Lung (tissue), 12 donors: ENCODE results near the gene TIMM50. TPM values are rescaled to one million over a fixed set of nuclear protein-coding genes. Genes with fewer than 3 reads are reported as not detected.

Source experiments
- ATAC-seq: fragments of 200-7000 bp; cut with Tn5 transposase; one replicate; pipeline ENCODE4 v1.9.1; 2020; ENCODE audit warnings: moderate number of reproducible peaks; ENCODE audit not compliant: insufficient read depth, low FRiP score
- DNase-seq, 3 donors: peaks; one replicate each; pipeline ENCODE4 v3.0.0-alpha.2; 2013 to 2017
- H3K27ac ChIP-seq, 2 donors: one replicate each; pipeline ENCODE4 v1.5.1; 2013; ENCODE audit warnings: mild to moderate bottlenecking in 2 of 2, moderate library complexity in 2 of 2, control low read depth in 1 of 2, inconsistent platforms in 1 of 2, low read depth in 1 of 2, low read length in 1 of 2
- H3K27me3 ChIP-seq, 3 donors: one replicate each; pipeline ENCODE4 v1.5.1; 2013; ENCODE audit warnings: low read length in 2 of 3; ENCODE audit not compliant: control insufficient read depth in 3 of 3, insufficient read depth in 3 of 3
- H3K36me3 ChIP-seq, 4 donors: one replicate each; pipeline ENCODE4 v1.5.1; 2013; ENCODE audit warnings: low read length in 4 of 4, mild to moderate bottlenecking in 1 of 4, moderate library complexity in 1 of 4; ENCODE audit not compliant: control insufficient read depth in 4 of 4, insufficient read depth in 4 of 4
- H3K4me1 ChIP-seq, 5 donors: one replicate each; pipeline ENCODE4 v1.5.1; 2013; ENCODE audit warnings: low read length in 5 of 5, mild to moderate bottlenecking in 2 of 5, moderate library complexity in 1 of 5; ENCODE audit not compliant: control insufficient read depth in 5 of 5, insufficient read depth in 5 of 5
- H3K4me3 ChIP-seq: one replicate; pipeline ENCODE4 v1.5.1; 2013; ENCODE audit warnings: mild to moderate bottlenecking, control low read depth, moderate library complexity
- H3K9ac ChIP-seq, 2 donors: one replicate each; pipeline ENCODE4 v1.5.1; 2013; ENCODE audit warnings: low read length in 2 of 2, control low read depth in 1 of 2; ENCODE audit not compliant: insufficient read depth in 1 of 2
- H3K9me3 ChIP-seq, 4 donors: one replicate each; pipeline ENCODE4 v1.5.1; 2013; ENCODE audit warnings: low read length in 3 of 4, mild to moderate bottlenecking in 1 of 4, moderate library complexity in 1 of 4; ENCODE audit not compliant: control insufficient read depth in 4 of 4, insufficient read depth in 3 of 4
- WGBS, 2 donors: extraction: QIAGEN DNeasy Blood & Tissue Kit; methylation state at CpG; one replicate each; pipeline ENCODE4 v1.1.7; 2013; 5-methylcytosine and 5-hydroxymethylcytosine counted together
- polyA plus RNA-seq, 2 donors: library from polyadenylated mRNA; stranded (reverse); fragments of 200-250 nt; gene quantifications; one replicate each; pipeline ENCODE4 v1.2.1, GENCODE V29; 2013
- total RNA-seq, 2 donors: library from RNA; depleted of rRNA in 1 of 2; stranded (reverse); fragments of >200 nt in 1 of 2; gene quantifications; one replicate each; pipeline ENCODE4 v1.2.1, GENCODE V29; 2014 to 2021
- TF ChIP-seq, protein P1 (sequence below): IDR thresholded peaks from 2 replicates; pipeline ENCODE4 v1.5.1; 2012; ENCODE audit warnings: mild to moderate bottlenecking; ENCODE audit errors: control extremely low read depth, extremely low read depth
- donor health status: control.
- donor health status: control.
- donor health status: Bipolar disorder and iron deficiency.
- donor health status: healthy.
- donor health status: DM: yes; HTN: yes; CAD: no.

TIMM50 gene
- total and polyA plus RNA-seq, 4 donors: 47.5 to 67.4 (median 53.7) TPM

DNA sequence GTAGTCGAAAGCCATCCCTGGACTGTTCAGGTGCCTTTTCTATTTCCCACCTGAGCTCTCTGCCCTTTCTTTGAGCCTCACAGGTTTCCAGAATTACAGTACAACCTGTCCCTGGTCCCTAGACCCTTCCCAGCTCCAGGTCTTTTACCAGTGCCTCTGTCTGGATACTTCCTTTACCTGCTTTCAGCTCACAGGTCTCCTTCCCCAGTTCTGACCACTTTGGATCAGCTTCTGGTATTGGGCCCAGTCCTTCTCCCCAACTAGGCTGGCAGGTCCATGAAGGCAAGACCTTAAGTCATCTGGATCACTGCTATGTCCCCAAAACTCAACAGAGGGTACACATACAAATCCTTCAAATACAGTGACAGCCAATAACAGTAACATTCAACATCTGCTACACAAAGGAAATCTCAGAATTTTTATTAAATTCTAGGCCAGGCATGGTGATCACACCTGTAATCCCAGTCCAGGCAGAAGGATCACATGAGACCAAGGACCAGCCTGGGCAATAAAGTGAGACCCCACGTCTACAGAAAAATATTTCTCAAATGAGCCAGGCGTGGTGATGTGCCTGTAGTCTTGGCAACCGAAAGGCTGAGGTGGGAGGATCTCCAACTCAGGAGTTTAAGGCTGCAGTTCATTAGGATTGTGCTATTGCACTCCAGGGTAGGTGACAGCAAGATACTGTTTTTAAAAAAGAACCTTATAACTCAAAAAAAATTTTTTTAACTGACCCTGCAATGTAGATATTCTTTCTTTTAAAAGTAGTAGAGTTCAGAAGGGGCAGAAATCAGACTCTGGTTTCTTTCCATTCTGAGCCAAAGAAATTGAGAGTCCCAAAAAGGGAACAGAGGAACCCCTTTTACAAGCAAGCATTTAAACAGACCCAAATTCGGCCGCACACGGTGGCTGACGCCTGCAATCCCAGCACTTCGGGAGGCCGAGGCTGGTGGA, 46.2 kb upstream of the TIMM50 start:
- Histone ChIP-seq H3K9ac (peak overlapping the region; percentile 81 to 90), H3K4me3 (peak overlapping the region; percentile 92), H3K9me3 (no peaks in the 10 kb centered on the region), H3K36me3 (peaks cover 18 to 26% (median 20%) of the 10 kb centered on the region in 4 donors), H3K27ac (peak overlapping the region in 1 of 2 donors; percentile 57), H3K4me1 (peaks cover 5 to 19% (median 10%) of the 10 kb centered on the region in 5 donors), H3K27me3 (no peaks in the 10 kb centered on the region)
- TF ChIP-seq, protein P1, sequence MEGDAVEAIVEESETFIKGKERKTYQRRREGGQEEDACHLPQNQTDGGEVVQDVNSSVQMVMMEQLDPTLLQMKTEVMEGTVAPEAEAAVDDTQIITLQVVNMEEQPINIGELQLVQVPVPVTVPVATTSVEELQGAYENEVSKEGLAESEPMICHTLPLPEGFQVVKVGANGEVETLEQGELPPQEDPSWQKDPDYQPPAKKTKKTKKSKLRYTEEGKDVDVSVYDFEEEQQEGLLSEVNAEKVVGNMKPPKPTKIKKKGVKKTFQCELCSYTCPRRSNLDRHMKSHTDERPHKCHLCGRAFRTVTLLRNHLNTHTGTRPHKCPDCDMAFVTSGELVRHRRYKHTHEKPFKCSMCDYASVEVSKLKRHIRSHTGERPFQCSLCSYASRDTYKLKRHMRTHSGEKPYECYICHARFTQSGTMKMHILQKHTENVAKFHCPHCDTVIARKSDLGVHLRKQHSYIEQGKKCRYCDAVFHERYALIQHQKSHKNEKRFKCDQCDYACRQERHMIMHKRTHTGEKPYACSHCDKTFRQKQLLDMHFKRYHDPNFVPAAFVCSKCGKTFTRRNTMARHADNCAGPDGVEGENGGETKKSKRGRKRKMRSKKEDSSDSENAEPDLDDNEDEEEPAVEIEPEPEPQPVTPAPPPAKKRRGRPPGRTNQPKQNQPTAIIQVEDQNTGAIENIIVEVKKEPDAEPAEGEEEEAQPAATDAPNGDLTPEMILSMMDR: no peak
- WGBS, 2 donors: 46 to 64% methylated on average over 10 of the region's 10 CpGs
- DNase-seq (no peak), ATAC-seq (no peak)

DNA sequence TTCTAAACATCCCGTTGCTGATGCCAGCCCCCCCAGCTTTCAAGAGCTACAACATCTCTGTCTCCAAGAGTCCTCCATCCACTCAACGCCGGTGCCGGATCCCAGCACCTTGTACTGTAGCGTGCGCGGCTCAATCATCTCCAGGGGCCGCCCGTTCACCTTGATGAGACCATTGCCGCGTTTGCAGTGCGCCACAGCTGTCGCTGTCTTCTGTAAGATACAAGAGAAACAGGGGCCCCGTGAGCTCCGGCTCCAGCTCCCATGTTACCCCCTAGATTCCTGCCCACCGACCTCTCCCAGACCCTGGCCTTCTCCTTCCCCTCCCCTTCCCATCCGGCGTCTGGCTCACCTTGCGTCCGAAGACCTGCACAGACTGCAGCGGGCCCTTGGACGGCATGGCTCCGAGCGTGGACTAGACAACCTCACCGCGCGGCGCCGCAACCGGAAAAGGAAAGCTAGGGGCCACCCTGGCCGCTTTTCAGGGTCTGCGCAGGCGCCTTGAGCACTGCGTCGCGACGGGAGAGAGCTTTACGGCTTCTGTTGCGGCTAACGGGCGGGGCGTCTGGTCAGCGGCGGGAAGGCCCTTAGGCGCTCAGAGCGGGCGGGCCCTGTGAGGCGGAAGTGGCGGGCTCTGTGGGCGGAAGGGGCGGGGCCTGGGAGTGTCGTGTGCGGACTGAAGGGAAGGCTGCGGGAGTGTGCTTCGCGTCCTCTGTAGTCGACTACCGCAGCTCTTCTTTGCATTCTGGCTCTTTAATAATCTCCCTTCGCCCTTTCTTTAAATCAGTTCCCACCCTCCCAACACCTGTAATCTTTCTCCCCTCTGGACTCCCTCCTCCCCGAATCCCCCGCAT, 44.9 kb upstream of the TIMM50 start, which contains the start of gene RPS16:
RPS16 (minus strand) TSS at position 451 of the 851 bp plus-strand sequence; CDS start at position 397, 54 bp downstream.
- Histone ChIP-seq H3K9me3 (no peaks in the 10 kb centered on the region), H3K9ac (peak within 1 kb of the TSS; percentile 83 to 92), H3K27me3 (no peaks in the 10 kb centered on the region), H3K27ac (peak within 1 kb of the TSS; percentile 86 to 95), H3K4me3 (peak within 1 kb of the TSS; percentile 92), H3K36me3 (peaks cover 18 to 26% (median 20%) of the 10 kb centered on the region in 4 donors), H3K4me1 (peaks cover 5 to 19% (median 10%) of the 10 kb centered on the region in 5 donors)
- TF ChIP-seq, protein P1: no peak
- WGBS, 2 donors: 0% methylated on average over 61 of the region's 61 CpGs
- peak; percentile 97 for ATAC-seq
- peak; percentile 99 for DNase-seq

DNA sequence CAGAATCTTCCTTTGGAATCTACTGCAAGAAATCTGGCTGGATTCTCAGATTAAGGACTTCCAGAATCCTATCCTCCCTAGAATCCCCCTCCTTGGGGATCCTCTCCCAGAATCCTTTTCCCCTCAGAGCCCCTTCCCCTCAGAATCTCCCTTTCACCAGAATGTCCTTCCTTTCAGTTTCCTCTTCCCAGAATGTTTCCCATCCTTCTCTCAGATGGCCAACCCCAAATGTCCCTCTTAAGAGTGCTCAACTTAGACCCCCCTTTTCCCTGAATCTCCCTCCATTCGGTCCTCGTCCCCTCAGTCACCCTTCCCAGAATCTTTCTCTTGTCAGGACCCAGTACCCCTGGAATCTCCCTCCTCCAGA, 44.3 kb upstream of the TIMM50 start:
- Histone ChIP-seq H3K4me3 (peak overlapping the region; percentile 92), H3K27ac (peak overlapping the region; percentile 68 to 80), H3K9ac (peak overlapping the region; percentile 83 to 92), H3K36me3 (peaks cover 18 to 26% (median 20%) of the 10 kb centered on the region in 4 donors), H3K9me3 (no peaks in the 10 kb centered on the region), H3K4me1 (peaks cover 5 to 19% (median 10%) of the 10 kb centered on the region in 5 donors), H3K27me3 (no peaks in the 10 kb centered on the region)
- TF ChIP-seq, protein P1: no peak
- 8 to 10% methylated on average over 2 of the region's 2 CpGs for WGBS, 2 donors
- DNase-seq (no peak), ATAC-seq (no peak)
